A549 (cell line): ENCODE data around the gene KIF2A. TPM values are rescaled to one million over a fixed set of nuclear protein-coding genes. Genes with fewer than 3 reads are reported as not detected.
"Not testable (repeated sequence)": the region's sequence is repeated elsewhere in the genome, so short reads cannot be mapped to it uniquely, and the experiment has no call there.

Experiments
- ATAC-seq, 2 experiments: fragments of 200-7000 bp in 1 of 2; fragments of >200 bp in 1 of 2; cut with Nextera tagmentation in 1 of 2; cut with Tn5 transposase in 1 of 2; 3 replicates each; pipeline versions ENCODE4 v1.8.0 to v1.9.1; 2018 to 2020; ENCODE audit warnings: mild to moderate bottlenecking in 1 of 2, moderate library complexity in 1 of 2
- CTCF ChIA-PET: fragments of 300-600 bp; sonication (Branson Sonifier 250); formaldehyde crosslinking; extraction: SDS; loops from one replicate; lab custom pipeline; 2021; ENCODE audit warnings: antibody characterized with exemption, inconsistent platforms; lab: Yijun Ruan, JAX
- POLR2A ChIA-PET: fragments of 350-600 bp; formaldehyde crosslinking; extraction: SDS; loops from one replicate; lab custom pipeline; 2021; ENCODE audit warnings: antibody characterized with exemption, inconsistent platforms; lab: Yijun Ruan, JAX
- DNase-seq, 2 experiments: peaks; one replicate each; pipeline versions ENCODE4 v3.0.0 to v3.0.0-alpha.2; 2011 to 2016; ENCODE audit warnings: low read depth in 1 of 2, low spot score in 1 of 2
- FAIRE-seq: peaks from 2 replicates; lab custom pipeline; 2011; peaks lifted over from hg19 to GRCh38; lab: Jason Lieb, UNC
- H3K27ac ChIP-seq, 2 experiments: fragments of >200 bp; sonication (Bioruptor Twin); formaldehyde crosslinking; 3 replicates each; pipeline ENCODE4 v1.5.1; 2016 to 2017
- H3K4me1 ChIP-seq: fragments of >200 bp; sonication (Bioruptor Twin); formaldehyde crosslinking; 3 replicates; pipeline ENCODE4 v1.6.1; 2016
- H3K4me2 ChIP-seq: fragments of >200 bp; sonication (Bioruptor Twin); formaldehyde crosslinking; 3 replicates; pipeline ENCODE4 v1.6.1; 2016
- H3K4me3 ChIP-seq: fragments of >200 bp; sonication (Bioruptor Twin); formaldehyde crosslinking; 3 replicates; pipeline ENCODE4 v1.5.1; 2016
- H3K9me3 ChIP-seq: fragments of >200 bp; sonication (Bioruptor Twin); formaldehyde crosslinking; 3 replicates; pipeline ENCODE4 v1.6.1; 2016
- CHD4 ChIP-seq: fragments of 200-600 bp; sonication (generic); IDR thresholded peaks from 2 replicates; pipeline ENCODE4 v1.6.1; 2016; ENCODE audit warnings: antibody characterized with exemption, mild to moderate bottlenecking, borderline replicate concordance
- FOSL2 ChIP-seq, 2 experiments: fragments of 450-650 bp in 1 of 2; fragments of >200 bp in 1 of 2; sonication (Bioruptor Twin) in 1 of 2; formaldehyde crosslinking; IDR thresholded peaks; 2 replicates each; pipeline versions ENCODE4 v1.5.0 to v1.6.1; 2016 to 2020; ENCODE audit warnings: mild to moderate bottlenecking in 1 of 2, moderate library complexity in 1 of 2
- FOXS1 ChIP-seq: fragments of 250-450 bp; sonication (Bioruptor Pico); IDR thresholded peaks from 2 replicates; pipeline ENCODE4 v1.5.0; 2020; ENCODE audit warnings: mild to moderate bottlenecking, moderate library complexity
- GATA3 ChIP-seq: IDR thresholded peaks from 2 replicates; pipeline ENCODE4 v1.6.1; 2012; ENCODE audit warnings: borderline replicate concordance
- HEYL ChIP-seq: fragments of 250-450 bp; sonication (Bioruptor Pico); IDR thresholded peaks from 2 replicates; pipeline ENCODE4 v1.8.0; 2021; ENCODE audit warnings: mild to moderate bottlenecking, moderate library complexity
- HOXB13 ChIP-seq: fragments of 250-450 bp; sonication (Bioruptor Pico); IDR thresholded peaks from 2 replicates; pipeline ENCODE4 v1.5.0; 2020; ENCODE audit warnings: low read depth, mild to moderate bottlenecking, moderate library complexity
- NFE2L2 ChIP-seq: fragments of 150-350 bp; conservative IDR thresholded peaks from 2 replicates; pipeline ENCODE4 v1.6.1; 2014; ENCODE audit warnings: low read length
- NPAS2 ChIP-seq: fragments of 250-450 bp; sonication (Bioruptor Pico); IDR thresholded peaks from 2 replicates; pipeline ENCODE4 v1.8.0; 2022; ENCODE audit warnings: mild to moderate bottlenecking, moderate library complexity, borderline replicate concordance
- SMC3 ChIP-seq: fragments of >200 bp; sonication (Bioruptor Twin); formaldehyde crosslinking; IDR thresholded peaks from 3 replicates; pipeline ENCODE4 v1.6.1; 2018; ENCODE audit warnings: inconsistent platforms
- SREBF2 ChIP-seq: fragments of 450-650 bp; IDR thresholded peaks from 2 replicates; pipeline ENCODE4 v1.6.1; 2014; ENCODE audit warnings: mild to moderate bottlenecking, moderate library complexity
- TFCP2L1 ChIP-seq: fragments of 250-450 bp; sonication (Bioruptor Pico); IDR thresholded peaks from 2 replicates; pipeline ENCODE4 v1.5.0; 2021; ENCODE audit warnings: mild to moderate bottlenecking
- WGBS: methylation state at CpG from one replicate; pipeline ENCODE4 v1.1.6; 2017; ENCODE audit errors: missing lambda C conversion rate; 5-methylcytosine and 5-hydroxymethylcytosine counted together
- polyA plus RNA-seq, 4 experiments: library from polyadenylated mRNA; depleted of rRNA in 3 of 4; stranded (reverse); fragments of >200 nt; fragmentation: RNase III in 1 of 4; extraction: RNeasy Plus Mini Kit Qiagen cat#74134 plus additional on column Dnase treatment in 1 of 4; gene quantifications; 2 replicates in 3 of 4; 3 replicates in 1 of 4; pipeline ENCODE4 v1.2.3, GENCODE V29; 2011 to 2017
- TF ChIP-seq, protein P1 (sequence below): fragments of 250-450 bp; sonication (Bioruptor Pico); IDR thresholded peaks from 2 replicates; pipeline ENCODE4 v1.5.0; 2020; ENCODE audit warnings: low read depth, mild to moderate bottlenecking, moderate library complexity
- TF ChIP-seq, protein P2 (sequence below): fragments of >200 bp; sonication (Bioruptor Twin); formaldehyde crosslinking; IDR thresholded peaks from 3 replicates; pipeline ENCODE4 v1.6.1; 2016
- TF ChIP-seq, protein P3 (sequence below): fragments of 250-450 bp; sonication (Bioruptor Pico); IDR thresholded peaks from 2 replicates; pipeline ENCODE4 v1.5.0; 2021; ENCODE audit warnings: mild to moderate bottlenecking, moderate library complexity, borderline replicate concordance
- TF ChIP-seq, protein P4 (sequence below): fragments of 450-650 bp; IDR thresholded peaks from 2 replicates; pipeline ENCODE4 v1.6.1; 2014; ENCODE audit warnings: antibody characterized with exemption
- TF ChIP-seq, protein P5 (sequence below): fragments of 150-350 bp; IDR thresholded peaks from 2 replicates; pipeline ENCODE4 v1.6.1; 2014; ENCODE audit warnings: low read depth, mild to moderate bottlenecking, low read length

The KIF2A gene
- polyA plus RNA-seq, 2 of the 4 experiments (the other 2 are of a cell fraction): 44.5 to 68.9 TPM

DNA sequence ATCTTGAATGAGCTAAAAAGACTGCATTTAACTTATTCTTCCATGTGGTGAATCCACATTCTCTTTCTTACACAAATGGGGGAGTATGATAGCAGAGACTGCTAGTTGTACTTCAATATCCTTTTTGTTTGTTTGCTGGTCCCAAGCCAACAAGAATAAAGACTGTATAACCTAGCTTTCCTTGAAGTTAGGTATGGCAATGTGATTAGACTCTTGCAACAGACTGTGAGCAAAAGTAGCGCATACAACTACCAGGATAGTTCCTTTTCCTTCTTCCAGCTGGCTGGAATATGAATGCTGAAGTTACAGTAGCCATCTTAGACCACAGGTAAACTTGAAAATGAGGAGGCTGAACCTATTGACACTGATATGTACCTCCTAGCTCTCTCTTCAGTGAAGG lies 17.9 kb upstream of the KIF2A start (continued):
- TF ChIP-seq CHD4: no peak
- no peak for TF ChIP-seq SMC3
- no peak for TF ChIP-seq SREBF2
- TF ChIP-seq HEYL (CRISPR knock-in tag): no peak

DNA sequence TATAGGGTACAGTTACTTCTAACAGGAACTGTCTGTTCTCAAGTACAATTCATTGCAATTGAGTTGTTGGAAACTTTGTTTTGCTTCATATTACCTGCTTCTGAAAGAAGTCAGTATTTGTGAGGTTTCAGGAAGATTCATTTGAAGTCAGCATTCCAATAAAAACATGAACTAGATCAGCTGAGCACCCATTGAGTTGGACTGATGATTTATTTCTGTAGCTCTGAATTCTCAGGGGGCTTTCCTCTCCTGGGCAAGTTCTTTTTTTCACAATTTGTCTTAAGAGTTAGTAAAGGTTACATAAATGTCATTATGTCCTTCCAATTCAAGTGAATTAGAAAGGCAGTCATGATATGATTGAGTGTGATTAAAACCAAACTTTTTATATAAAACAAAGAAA lies 16.2 kb upstream of the KIF2A start:
- ATAC-seq: no peak
- no peaks in the 10 kb centered on the region for H3K9me3 ChIP-seq
- no peak overlapping the region for H3K4me2 ChIP-seq
- ChIA-PET CTCF (no interaction called here), POLR2A (no interaction called here)
- TF ChIP-seq GATA3 (no peak), FOXS1 (CRISPR knock-in tag) (no peak), TFCP2L1 (CRISPR knock-in tag) (no peak), HOXB13 (CRISPR knock-in tag) (no peak), NFE2L2 (no peak), SMC3 (no peak), NPAS2 (CRISPR knock-in tag) (no peak)
- TF ChIP-seq, protein P1, sequence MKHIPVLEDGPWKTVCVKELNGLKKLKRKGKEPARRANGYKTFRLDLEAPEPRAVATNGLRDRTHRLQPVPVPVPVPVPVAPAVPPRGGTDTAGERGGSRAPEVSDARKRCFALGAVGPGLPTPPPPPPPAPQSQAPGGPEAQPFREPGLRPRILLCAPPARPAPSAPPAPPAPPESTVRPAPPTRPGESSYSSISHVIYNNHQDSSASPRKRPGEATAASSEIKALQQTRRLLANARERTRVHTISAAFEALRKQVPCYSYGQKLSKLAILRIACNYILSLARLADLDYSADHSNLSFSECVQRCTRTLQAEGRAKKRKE (CRISPR knock-in tag): no peak
- TF ChIP-seq, protein P2, sequence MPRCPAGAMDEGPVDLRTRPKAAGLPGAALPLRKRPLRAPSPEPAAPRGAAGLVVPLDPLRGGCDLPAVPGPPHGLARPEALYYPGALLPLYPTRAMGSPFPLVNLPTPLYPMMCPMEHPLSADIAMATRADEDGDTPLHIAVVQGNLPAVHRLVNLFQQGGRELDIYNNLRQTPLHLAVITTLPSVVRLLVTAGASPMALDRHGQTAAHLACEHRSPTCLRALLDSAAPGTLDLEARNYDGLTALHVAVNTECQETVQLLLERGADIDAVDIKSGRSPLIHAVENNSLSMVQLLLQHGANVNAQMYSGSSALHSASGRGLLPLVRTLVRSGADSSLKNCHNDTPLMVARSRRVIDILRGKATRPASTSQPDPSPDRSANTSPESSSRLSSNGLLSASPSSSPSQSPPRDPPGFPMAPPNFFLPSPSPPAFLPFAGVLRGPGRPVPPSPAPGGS: no peak
- TF ChIP-seq, protein P3, sequence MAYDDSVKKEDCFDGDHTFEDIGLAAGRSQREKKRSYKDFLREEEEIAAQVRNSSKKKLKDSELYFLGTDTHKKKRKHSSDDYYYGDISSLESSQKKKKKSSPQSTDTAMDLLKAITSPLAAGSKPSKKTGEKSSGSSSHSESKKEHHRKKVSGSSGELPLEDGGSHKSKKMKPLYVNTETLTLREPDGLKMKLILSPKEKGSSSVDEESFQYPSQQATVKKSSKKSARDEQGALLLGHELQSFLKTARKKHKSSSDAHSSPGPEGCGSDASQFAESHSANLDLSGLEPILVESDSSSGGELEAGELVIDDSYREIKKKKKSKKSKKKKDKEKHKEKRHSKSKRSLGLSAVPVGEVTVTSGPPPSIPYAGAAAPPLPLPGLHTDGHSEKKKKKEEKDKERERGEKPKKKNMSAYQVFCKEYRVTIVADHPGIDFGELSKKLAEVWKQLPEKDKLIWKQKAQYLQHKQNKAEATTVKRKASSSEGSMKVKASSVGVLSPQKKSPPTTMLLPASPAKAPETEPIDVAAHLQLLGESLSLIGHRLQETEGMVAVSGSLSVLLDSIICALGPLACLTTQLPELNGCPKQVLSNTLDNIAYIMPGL (CRISPR knock-in tag): no peak
- H3K27ac ChIP-seq: no peak overlapping the region
- FAIRE-seq: no peak
- H3K4me1 ChIP-seq: no peaks in the 10 kb centered on the region
- H3K4me3 ChIP-seq: no peak overlapping the region
- no peak for DNase-seq

DNA sequence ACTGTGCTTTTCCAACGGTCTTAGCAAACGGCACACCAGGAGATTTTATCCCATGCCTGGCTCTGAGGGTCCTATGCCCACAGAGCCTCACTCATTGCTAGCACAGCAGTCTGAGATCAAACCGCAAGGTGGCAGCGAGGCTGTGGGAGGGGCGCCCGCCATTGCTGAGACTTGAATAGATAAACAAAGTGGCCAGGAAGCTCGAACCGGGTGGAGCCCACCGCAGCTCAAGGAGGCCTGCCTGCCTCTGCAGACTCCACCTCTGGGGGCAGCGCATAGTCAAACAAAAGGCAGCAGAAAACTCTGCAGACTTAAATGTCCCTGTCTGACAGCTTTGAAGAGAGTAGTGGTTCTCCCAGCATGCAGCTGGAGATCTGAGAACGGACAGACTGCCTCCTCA lies 14.2 kb upstream of the KIF2A start:
- H3K27ac ChIP-seq, H3K4me3 ChIP-seq, POLR2A ChIA-PET, H3K9me3 ChIP-seq, ATAC-seq, H3K4me2 ChIP-seq, FAIRE-seq, H3K4me1 ChIP-seq: not testable (repeated sequence)
- DNase-seq: peak in 1 of 2 experiments; percentile 12
- WGBS: 43% methylated on average over 11 of the region's 11 CpGs
- CTCF ChIA-PET: interaction anchor here (2.2 kb wide), 1 partner anchor 14 kb away, joined by 4 read pairs; no protein-coding TSS in a partner anchor

DNA sequence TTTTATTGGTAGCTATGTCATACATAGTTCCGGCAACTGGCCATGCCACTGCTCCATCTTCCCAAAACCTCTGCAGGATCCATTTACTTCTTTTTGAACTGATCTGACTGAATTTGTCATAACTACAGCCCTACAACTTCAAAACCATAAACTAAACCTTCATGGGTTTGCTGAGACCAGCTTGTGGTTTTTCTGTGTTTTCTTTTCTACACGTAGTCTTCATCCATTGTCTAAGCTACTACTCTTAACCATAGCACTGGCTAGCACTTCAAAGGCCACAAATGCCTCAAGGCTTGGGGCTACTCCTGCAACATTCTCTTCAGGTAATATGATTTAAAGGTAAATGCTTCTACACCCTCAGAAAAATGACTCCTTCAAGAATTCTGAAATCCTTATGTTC lies 9.0 kb upstream of the KIF2A start:
- POLR2A ChIA-PET: interaction anchor here (1.6 kb wide), 1 partner anchor 9 kb away, joined by 8 read pairs; the partner anchor contains the start of gene KIF2A
- 93% methylated on average over 2 of the region's 2 CpGs for WGBS
- CTCF ChIA-PET: interaction anchor here (0.9 to 1.0 kb wide), 2 partner anchors 9 to 20 kb away, joined by 3 to 4 read pairs; no protein-coding TSS in a partner anchor

More for the DNA sequence above, 9.0 kb upstream of the KIF2A start:
- FAIRE-seq: no peak
- TF ChIP-seq FOSL2 (IDR thresholded peaks at IDR 0.05) (no peak), FOSL2 (CRISPR knock-in tag; IDR thresholded peaks at IDR 0.05) (no peak)
- TF ChIP-seq, protein P4, sequence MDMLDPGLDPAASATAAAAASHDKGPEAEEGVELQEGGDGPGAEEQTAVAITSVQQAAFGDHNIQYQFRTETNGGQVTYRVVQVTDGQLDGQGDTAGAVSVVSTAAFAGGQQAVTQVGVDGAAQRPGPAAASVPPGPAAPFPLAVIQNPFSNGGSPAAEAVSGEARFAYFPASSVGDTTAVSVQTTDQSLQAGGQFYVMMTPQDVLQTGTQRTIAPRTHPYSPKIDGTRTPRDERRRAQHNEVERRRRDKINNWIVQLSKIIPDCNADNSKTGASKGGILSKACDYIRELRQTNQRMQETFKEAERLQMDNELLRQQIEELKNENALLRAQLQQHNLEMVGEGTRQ: no peak
- TF ChIP-seq, protein P5, sequence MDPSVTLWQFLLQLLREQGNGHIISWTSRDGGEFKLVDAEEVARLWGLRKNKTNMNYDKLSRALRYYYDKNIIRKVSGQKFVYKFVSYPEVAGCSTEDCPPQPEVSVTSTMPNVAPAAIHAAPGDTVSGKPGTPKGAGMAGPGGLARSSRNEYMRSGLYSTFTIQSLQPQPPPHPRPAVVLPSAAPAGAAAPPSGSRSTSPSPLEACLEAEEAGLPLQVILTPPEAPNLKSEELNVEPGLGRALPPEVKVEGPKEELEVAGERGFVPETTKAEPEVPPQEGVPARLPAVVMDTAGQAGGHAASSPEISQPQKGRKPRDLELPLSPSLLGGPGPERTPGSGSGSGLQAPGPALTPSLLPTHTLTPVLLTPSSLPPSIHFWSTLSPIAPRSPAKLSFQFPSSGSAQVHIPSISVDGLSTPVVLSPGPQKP: no peak
- TF ChIP-seq, protein P2: no peak
- H3K9me3 ChIP-seq: no peaks in the 10 kb centered on the region
- H3K4me2 ChIP-seq: no peak overlapping the region
- no peak overlapping the region for H3K4me3 ChIP-seq
- no peaks in the 10 kb centered on the region for H3K4me1 ChIP-seq
- no peak overlapping the region for H3K27ac ChIP-seq
- no peak for DNase-seq
- no peak for ATAC-seq
